IMR-90 (cell line): ENCODE measurements around the gene KPTN. TPM values are rescaled to one million over a fixed set of nuclear protein-coding genes. Genes with fewer than 3 reads are reported as not detected.

Source experiments
- ATAC-seq: fragments of 200-7000 bp; cut with Tn5 transposase; 2 replicates; pipeline ENCODE4 v1.9.1; 2020; ENCODE audit warnings: low read depth, mild to moderate bottlenecking, moderate library complexity
- BruUV-seq: library from RNA; stranded (reverse); fragments of 400-500 nt; replicated peaks from 2 replicates; lab custom pipeline; 2021; lab: Mats Ljungman, UMichigan
- CTCF ChIA-PET: fragments of 300-600 bp; formaldehyde crosslinking; extraction: SDS; loops from one replicate; lab custom pipeline; 2021; ENCODE audit warnings: antibody characterized with exemption; lab: Yijun Ruan, JAX
- POLR2A ChIA-PET: fragments of 300-600 bp; sonication (Branson Sonifier 250); formaldehyde crosslinking; loops from one replicate; lab custom pipeline; 2022; ENCODE audit warnings: antibody characterized with exemption; ENCODE audit not compliant: unreplicated experiment; lab: Charles Lee
- DNase-seq: peaks from one replicate; pipeline ENCODE4 v3.0.0; 2013
- H2AFZ ChIP-seq: replicated peaks from 2 replicates; pipeline ENCODE3; 2013; ENCODE audit warnings: low read length, mild to moderate bottlenecking; ENCODE audit not compliant: poor library complexity
- H2AK5ac ChIP-seq: 2 replicates; pipeline ENCODE4 v1.6.1; 2013; ENCODE audit warnings: low read depth, low read length, inconsistent platforms
- H2AK9ac ChIP-seq: replicated peaks from 2 replicates; pipeline ENCODE3; 2013; ENCODE audit warnings: mild to moderate bottlenecking, low read depth, low read length, moderate library complexity; ENCODE audit not compliant: poor library complexity
- H2BK120ac ChIP-seq: 2 replicates; pipeline ENCODE4 v1.6.1; 2013; ENCODE audit warnings: low read depth, low read length, inconsistent platforms
- H2BK15ac ChIP-seq: 3 replicates; pipeline ENCODE4 v1.6.1; 2013; ENCODE audit warnings: low read depth, low read length, inconsistent platforms
- H2BK20ac ChIP-seq: 2 replicates; pipeline ENCODE4 v1.6.1; 2013; ENCODE audit warnings: low read depth, mild to moderate bottlenecking, inconsistent platforms, low read length, moderate library complexity
- H2BK5ac ChIP-seq: 2 replicates; pipeline ENCODE4 v1.6.1; 2013; ENCODE audit warnings: mild to moderate bottlenecking, low read depth, low read length, inconsistent platforms; ENCODE audit not compliant: poor library complexity, severe bottlenecking
- H3K14ac ChIP-seq: replicated peaks from 2 replicates; pipeline ENCODE4 v1.6.1; 2013; ENCODE audit warnings: low read depth, low read length, inconsistent platforms
- H3K18ac ChIP-seq: 2 replicates; pipeline ENCODE4 v1.6.1; 2013; ENCODE audit warnings: low read depth, low read length, control low read depth
- H3K23ac ChIP-seq: 2 replicates; pipeline ENCODE4 v1.6.1; 2013; ENCODE audit warnings: low read depth, low read length, inconsistent platforms
- H3K27ac ChIP-seq: 2 replicates; pipeline ENCODE4 v1.5.1; 2013; ENCODE audit warnings: mild to moderate bottlenecking, control low read depth, low read length; ENCODE audit not compliant: insufficient read depth
- H3K27me3 ChIP-seq: 2 replicates; pipeline ENCODE4 v1.6.1; 2013; ENCODE audit warnings: low read length; ENCODE audit not compliant: control insufficient read depth, insufficient read depth
- H3K36me3 ChIP-seq: 2 replicates; pipeline ENCODE4 v1.6.1; 2013; ENCODE audit warnings: low read length, mixed read lengths; ENCODE audit not compliant: control insufficient read depth, insufficient read depth
- H3K4ac ChIP-seq: 2 replicates; pipeline ENCODE4 v1.6.1; 2013; ENCODE audit warnings: low read depth, low read length, inconsistent platforms
- H3K4me1 ChIP-seq: 2 replicates; pipeline ENCODE4 v1.6.1; 2013; ENCODE audit warnings: low read length, mixed read lengths; ENCODE audit not compliant: control insufficient read depth, insufficient read depth
- H3K4me2 ChIP-seq: 2 replicates; pipeline ENCODE4 v1.6.1; 2013; ENCODE audit warnings: low read depth, mild to moderate bottlenecking, control low read depth, low read length, moderate library complexity
- H3K4me3 ChIP-seq: 2 replicates; pipeline ENCODE4 v1.5.1; 2013; ENCODE audit warnings: low read depth, mild to moderate bottlenecking, control low read depth, low read length, moderate library complexity; ENCODE audit not compliant: insufficient read depth
- H3K56ac ChIP-seq: 2 replicates; pipeline ENCODE4 v1.6.1; 2013; ENCODE audit warnings: low read length, inconsistent platforms; ENCODE audit not compliant: insufficient read depth; ENCODE audit errors: extremely low read depth
- H3K79me1 ChIP-seq, 2 experiments: 2 replicates each; pipeline ENCODE4 v1.6.1; 2013; ENCODE audit warnings: low read length in 2 of 2, inconsistent platforms in 1 of 2, low read depth in 1 of 2
- H3K9ac ChIP-seq: 2 replicates; pipeline ENCODE4 v1.6.1; 2013; ENCODE audit warnings: low read depth, low read length, control low read depth
- H3K9me1 ChIP-seq: 2 replicates; pipeline ENCODE4 v1.6.1; 2013; ENCODE audit warnings: low read length, inconsistent platforms; ENCODE audit not compliant: insufficient read depth
- H3K9me3 ChIP-seq: 2 replicates; pipeline ENCODE4 v1.6.1; 2013; ENCODE audit warnings: low read length; ENCODE audit not compliant: control insufficient read depth, insufficient read depth
- H4K20me1 ChIP-seq: 2 replicates; pipeline ENCODE4 v1.6.1; 2013; ENCODE audit warnings: low read length, inconsistent platforms; ENCODE audit not compliant: insufficient read depth
- H4K5ac ChIP-seq: 2 replicates; pipeline ENCODE4 v1.6.1; 2013; ENCODE audit warnings: mild to moderate bottlenecking, low read depth, low read length, control low read depth
- H4K8ac ChIP-seq, 2 experiments: 2 replicates each; pipeline ENCODE4 v1.6.1; 2013; ENCODE audit warnings: low read depth in 2 of 2, low read length in 2 of 2, control low read depth in 1 of 2, inconsistent platforms in 1 of 2
- H4K91ac ChIP-seq: 2 replicates; pipeline ENCODE4 v1.6.1; 2013; ENCODE audit warnings: low read depth, low read length, inconsistent platforms; ENCODE audit not compliant: insufficient read depth
- NFE2L2 ChIP-seq: fragments of 150-350 bp; IDR thresholded peaks from 2 replicates; pipeline ENCODE4 v1.6.1; 2016; ENCODE audit warnings: low read depth, mild to moderate bottlenecking, low read length
- RFX5 ChIP-seq: IDR thresholded peaks from 2 replicates; pipeline ENCODE4 v1.8.0; 2012; ENCODE audit warnings: low read depth, mild to moderate bottlenecking, low read length, moderate library complexity
- WGBS, 2 experiments: methylation state at CpG; one replicate each; pipeline versions ENCODE4 v1.1.5 to v1.1.7; 2013; ENCODE audit warnings: missing lambda C conversion rate in 2 of 2; ENCODE audit not compliant: insufficient read length in 1 of 2; ENCODE audit errors: extremely low coverage in 2 of 2; 5-methylcytosine and 5-hydroxymethylcytosine counted together
- dilution Hi-C: fragments of 300-500 bp; cut with HindIII; formaldehyde crosslinking; loops from one replicate; pipeline ENCODE4 v1.14.3; 2018; ENCODE audit warnings: low sequenced_read_pairs; ENCODE audit not compliant: unreplicated experiment
- in situ Hi-C: fragments of 300-500 bp; cut with MboI; formaldehyde crosslinking; loops from 3 replicates; pipeline ENCODE4 v1.14.3; 2019; ENCODE audit warnings: low sequenced_read_pairs, inconsistent platforms, mixed read lengths
- intact Hi-C: fragments of 100-400 bp; cut with micrococcal nuclease; formaldehyde crosslinking; loops from 2 replicates; pipeline ENCODE4 v1.10.0; 2022
- polyA plus RNA-seq, 3 experiments: library from polyadenylated mRNA; depleted of rRNA; stranded (reverse); fragments of >200 nt; gene quantifications; 2 replicates each; pipeline ENCODE4 v1.2.3, GENCODE V29; 2012; ENCODE audit warnings: low replicate concordance in 1 of 3
- total RNA-seq: library from RNA; depleted of rRNA; stranded (reverse); fragments of >200 nt; gene quantifications from 2 replicates; pipeline ENCODE4 v1.2.3, GENCODE V29; 2012

KPTN gene
- total and polyA plus RNA-seq, 2 of the 4 experiments (the other 2 are of a cell fraction), result 4.1 to 15.4 TPM

DNA sequence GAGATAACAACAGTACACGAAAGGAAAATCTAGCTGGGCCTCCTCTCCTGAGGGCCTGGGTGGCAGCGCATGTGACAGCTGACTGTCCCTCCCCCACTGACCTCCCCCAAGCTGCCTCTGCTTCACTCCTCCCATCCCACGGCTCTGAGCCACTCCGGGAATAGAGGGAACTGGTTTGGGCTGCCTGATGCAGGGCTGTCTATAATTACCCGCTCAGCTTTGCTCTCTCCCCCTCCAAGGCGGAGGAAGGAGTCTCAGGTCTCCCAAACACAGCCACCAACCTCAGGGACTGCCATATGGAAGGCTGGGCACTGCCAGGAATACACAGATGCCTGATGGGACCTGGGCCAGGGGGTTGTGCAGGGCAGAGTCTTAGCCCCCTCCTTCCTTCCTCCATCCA is 23.0 kb upstream of the KPTN start:
- no peak overlapping the region for H3K9ac ChIP-seq
- ATAC-seq (no peak), DNase-seq (no peak)
- BruUV-seq, result no TSS peak
- peaks cover 7% of the 10 kb centered on the region for H3K9me1 ChIP-seq
- no peak overlapping the region for H3K23ac ChIP-seq
- H4K8ac ChIP-seq, result no peak overlapping the region
- H2AFZ ChIP-seq, result no peak overlapping the region
- dilution Hi-C loops, result no loop called here
- peaks cover 61% of the 10 kb centered on the region for H4K20me1 ChIP-seq
- no peak overlapping the region for H4K91ac ChIP-seq
- no peak overlapping the region for H3K4me2 ChIP-seq
- no peak overlapping the region for H4K5ac ChIP-seq
- no CpG with 5 or more reads among the region's 6 CpGs for WGBS, 2 experiments
- H3K79me1 ChIP-seq, result peaks cover 27 to 86% of the 10 kb centered on the region in 2 experiments
- H3K56ac ChIP-seq, result no peak overlapping the region
- no peaks in the 10 kb centered on the region for H3K27me3 ChIP-seq
- H3K36me3 ChIP-seq, result peaks cover 11% of the 10 kb centered on the region
- CTCF ChIA-PET, result no interaction called here
- H3K14ac ChIP-seq, result no peak overlapping the region
- H3K27ac ChIP-seq, result no peak overlapping the region
- no peak overlapping the region for H2BK5ac ChIP-seq
- in situ Hi-C loops, result no loop called here
- H2BK15ac ChIP-seq, result no peak overlapping the region
- no peak overlapping the region for H3K4ac ChIP-seq
- no peak overlapping the region for H3K4me3 ChIP-seq
- H3K18ac ChIP-seq, result no peak overlapping the region
- H3K9me3 ChIP-seq, result no peaks in the 10 kb centered on the region
- H3K4me1 ChIP-seq, result peaks cover 3% of the 10 kb centered on the region
- no peak overlapping the region for H2AK5ac ChIP-seq
- no peak overlapping the region for H2AK9ac ChIP-seq
- H2BK20ac ChIP-seq, result no peak overlapping the region
- intact Hi-C loops, result no loop called here
- no peak overlapping the region for H2BK120ac ChIP-seq
- POLR2A ChIA-PET, result no interaction called here
- TF ChIP-seq NFE2L2 (no peak), RFX5 (no peak)
